ENCODE results near the gene SH2D1B. TPM values are rescaled to one million over a fixed set of nuclear protein-coding genes. Genes with fewer than 3 reads are reported as not detected.

Gene SH2D1B
- polyA plus RNA-seq, 1 of the 3 experiments (the other 2 are of a cell fraction): not detected

GRCh38 chr1:162357681-162358266, 54.2 kb downstream of the SH2D1B start:
- Histone ChIP-seq H3K27ac (ENCODE audit: low read depth in 2 of 2, low read length in 1 of 2) (no peak overlapping the region), H4K20me1 (ENCODE audit: insufficient read depth) (no peaks in the 10 kb centered on the region)
- peak; percentile 60 for DNase-seq

GRCh38 chr1:162353702-162354101, 58.2 kb downstream of the SH2D1B start:
- Histone ChIP-seq H3K27ac (ENCODE audit: low read depth in 2 of 2, low read length in 1 of 2) (no peak overlapping the region), H3K9me3 (no peaks in the 10 kb centered on the region), H3F3A (replicated peaks; ENCODE audit: insufficient read depth) (no peaks in the 10 kb centered on the region), H3K27me3 (ENCODE audit: insufficient read depth) (no peaks in the 10 kb centered on the region), H3K79me2 (ENCODE audit: insufficient read depth) (no peaks in the 10 kb centered on the region), H3K4me3 (ENCODE audit: low read depth in 2 of 2, low read length in 1 of 2) (no peak overlapping the region), H4K20me1 (ENCODE audit: insufficient read depth) (no peaks in the 10 kb centered on the region), H3K4me1 (ENCODE audit: control insufficient read depth in 1 of 2, insufficient read depth in 2 of 2, low read depth in 1 of 2, low read length in 1 of 2) (peaks cover 0 to 4% of the 10 kb centered on the region in 2 experiments; a peak in 3 of 4 replicates), H3K9ac (no peak overlapping the region), H2AFZ (ENCODE audit: low read depth) (no peak overlapping the region), H3K9me2 (no peaks in the 10 kb centered on the region), H3K36me3 (replicated peaks in 1 of 2; ENCODE audit: control insufficient read depth in 1 of 2, insufficient read depth in 2 of 2, low read length in 1 of 2) (no peaks in the 10 kb centered on the region), H3K4me2 (no peak overlapping the region)
- 45% methylated on average over 5 of the region's 5 CpGs for WGBS (ENCODE audit: low lambda C conversion rate)
- ChIA-PET POLR2A (no interaction called here), CTCF (interaction anchor here (5.0 kb wide), 1 partner anchor 38 kb away, joined by 63 read pairs; no protein-coding TSS in a partner anchor)
- DNase-seq: no peak
- no peak for TF ChIP-seq USF2 (IDR thresholded peaks at IDR 0.05; ENCODE audit: borderline replicate concordance, low read depth, low read length)
- no peak for TF ChIP-seq TEAD4 (IDR thresholded peaks at IDR 0.05; ENCODE audit: borderline replicate concordance, insufficient read depth)
- TF ChIP-seq GATA2 (CRISPR knock-in tag; IDR thresholded peaks at IDR 0.05): no peak
- TF ChIP-seq JUND (IDR thresholded peaks at IDR 0.05): no peak
- TF ChIP-seq, protein P1, sequence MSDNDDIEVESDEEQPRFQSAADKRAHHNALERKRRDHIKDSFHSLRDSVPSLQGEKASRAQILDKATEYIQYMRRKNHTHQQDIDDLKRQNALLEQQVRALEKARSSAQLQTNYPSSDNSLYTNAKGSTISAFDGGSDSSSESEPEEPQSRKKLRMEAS (IDR thresholded peaks at IDR 0.05; ENCODE audit: low read depth): no peak

More at GRCh38 chr1:162357681-162358266, 54.2 kb downstream of the SH2D1B start:
- H3K79me2 ChIP-seq (ENCODE audit: insufficient read depth): no peaks in the 10 kb centered on the region
- no peaks in the 10 kb centered on the region for H3K9me2 ChIP-seq
- H3K4me2 ChIP-seq: no peak overlapping the region
- ChIA-PET POLR2A (no interaction called here), CTCF (interaction anchor here (0.5 to 5.0 kb wide), 24 partner anchors 9 to 815 kb away, joined by 3 to 63 read pairs (median 4); partner anchors contain the start of genes C1orf226 and SPATA46)
- H2AFZ ChIP-seq (ENCODE audit: low read depth): no peak overlapping the region
- no peaks in the 10 kb centered on the region for H3K36me3 ChIP-seq (replicated peaks in 1 of 2; ENCODE audit: control insufficient read depth in 1 of 2, insufficient read depth in 2 of 2, low read length in 1 of 2)
- WGBS (ENCODE audit: low lambda C conversion rate): 33% methylated on average over 4 of the region's 5 CpGs
- no peaks in the 10 kb centered on the region for H3K27me3 ChIP-seq (ENCODE audit: insufficient read depth)
- H3F3A ChIP-seq (replicated peaks; ENCODE audit: insufficient read depth): no peaks in the 10 kb centered on the region
- H3K9ac ChIP-seq: no peak overlapping the region
- peak overlapping the region in 1 of 2 experiments; percentile 34; a peak in 1 of 4 replicates for H3K4me3 ChIP-seq (ENCODE audit: low read depth in 2 of 2, low read length in 1 of 2)
- TF ChIP-seq CTCF (IDR thresholded peaks at IDR 0.05) (peak; percentile 59), SMC3 (IDR thresholded peaks at IDR 0.05; ENCODE audit: low read depth, low read length) (peak; percentile 40), TAF1 (IDR thresholded peaks at IDR 0.05; ENCODE audit: borderline replicate concordance, low read depth, low read length) (no peak), RAD21 (IDR thresholded peaks at IDR 0.05; ENCODE audit: low read length) (peak; percentile 71)
- no peaks in the 10 kb centered on the region for H3K9me3 ChIP-seq
- no peaks in the 10 kb centered on the region for H3K4me1 ChIP-seq (ENCODE audit: control insufficient read depth in 1 of 2, insufficient read depth in 2 of 2, low read depth in 1 of 2, low read length in 1 of 2)

All from SK-N-SH (cell line).